Caco-2 (cell line): ENCODE results near the gene MACROH2A2. TPM values are rescaled to one million over a fixed set of nuclear protein-coding genes. Genes with fewer than 3 reads are reported as not detected.

Experiments
- BruUV-seq: library from RNA; stranded (reverse); fragments of 400-500 nt; replicated peaks from 2 replicates; lab custom pipeline; 2021; lab: Mats Ljungman, UMichigan
- CTCF ChIA-PET: fragments of 300-600 bp; sonication (Branson Sonifier 250); formaldehyde crosslinking; loops from one replicate; lab custom pipeline; 2022; ENCODE audit warnings: antibody characterized with exemption; lab: Charles Lee
- POLR2A ChIA-PET: fragments of 300-600 bp; sonication (Branson Sonifier 250); formaldehyde crosslinking; loops from one replicate; lab custom pipeline; 2022; ENCODE audit warnings: antibody characterized with exemption; lab: Charles Lee
- DNase-seq, 2 experiments: peaks; one replicate each; pipeline versions ENCODE4 v3.0.0 to v3.0.0-alpha.2; 2020 to 2022
- H3K27me3 ChIP-seq: replicated peaks from 2 replicates; pipeline ENCODE4 v1.6.0; 2011; ENCODE audit warnings: low read length; ENCODE audit not compliant: control insufficient read depth, insufficient read depth
- H3K36me3 ChIP-seq: 2 replicates; pipeline ENCODE4 v1.5.1; 2011; ENCODE audit warnings: low read length; ENCODE audit not compliant: control insufficient read depth, insufficient read depth
- H3K4me1 ChIP-seq: fragments of 250-450 bp; sonication (Bioruptor Pico); 2 replicates; pipeline ENCODE4 v1.5.1; 2020; ENCODE audit warnings: mild to moderate bottlenecking
- H3K4me3 ChIP-seq: 2 replicates; pipeline ENCODE4 v1.5.1; 2011; ENCODE audit warnings: low read depth, mild to moderate bottlenecking, control low read depth, low read length
- H3K9me3 ChIP-seq: fragments of 250-450 bp; sonication (Bioruptor Pico); 2 replicates; pipeline ENCODE4 v1.5.1; 2020; ENCODE audit warnings: mild to moderate bottlenecking, moderate library complexity
- H3K27ac Mint-ChIP-seq: one replicate; pipeline ENCODE4 v1.8.0; 2022; ENCODE audit warnings: mixed read lengths; ENCODE audit not compliant: unreplicated experiment
- H3K27me3 Mint-ChIP-seq: one replicate; pipeline ENCODE4 v1.8.0; 2022; ENCODE audit warnings: mixed read lengths; ENCODE audit not compliant: insufficient read depth, unreplicated experiment
- H3K36me3 Mint-ChIP-seq: one replicate; pipeline ENCODE4 v1.8.0; 2022; ENCODE audit warnings: mild to moderate bottlenecking, mixed read lengths; ENCODE audit not compliant: insufficient read depth, unreplicated experiment
- H3K4me1 Mint-ChIP-seq: one replicate; pipeline ENCODE4 v1.8.0; 2022; ENCODE audit warnings: low read depth, mixed read lengths; ENCODE audit not compliant: unreplicated experiment
- H3K4me3 Mint-ChIP-seq: one replicate; pipeline ENCODE4 v1.8.0; 2022; ENCODE audit warnings: mild to moderate bottlenecking, moderate library complexity, mixed read lengths; ENCODE audit not compliant: unreplicated experiment
- H3K9me3 Mint-ChIP-seq: one replicate; pipeline ENCODE4 v1.8.0; 2022; ENCODE audit warnings: mixed read lengths; ENCODE audit not compliant: unreplicated experiment
- CTCF ChIP-seq, 2 experiments: fragments of 200-600 bp in 1 of 2; IDR thresholded peaks; 1 replicate in 1 of 2; 2 replicates in 1 of 2; pipeline versions ENCODE4 v1.5.1 to v1.8.0; 2011 to 2022; ENCODE audit warnings: antibody characterized with exemption in 1 of 2, control low read depth in 1 of 2, inconsistent platforms in 1 of 2, low read depth in 1 of 2, low read length in 1 of 2, mild to moderate bottlenecking in 1 of 2, moderate library complexity in 1 of 2; ENCODE audit not compliant: insufficient read depth in 1 of 2, severe bottlenecking in 1 of 2, unreplicated experiment in 1 of 2
- intact Hi-C: fragments of 100-400 bp; cut with micrococcal nuclease; formaldehyde crosslinking; loops from one replicate; pipeline ENCODE4 v1.10.0; 2022; ENCODE audit not compliant: unreplicated experiment
- total RNA-seq: library from RNA; stranded (reverse); gene quantifications from 2 replicates; pipeline ENCODE4 v1.2.3, GENCODE V29; 2022

The MACROH2A2 gene
- total RNA-seq, 1 experiment from 2014 or later: 6.1 TPM

GRCh38 chr10:70048030-70048723 is 4.5 kb upstream of the MACROH2A2 start:
- Histone ChIP-seq H3K4me3 (no peak overlapping the region), H3K9me3 (peaks cover 6% of the 10 kb centered on the region), H3K36me3 (no peaks in the 10 kb centered on the region), H3K4me1 (peaks cover 8% of the 10 kb centered on the region; the same call in 1 of the 2 replicates), H3K27me3 (peaks cover 6% of the 10 kb centered on the region)
- no peaks in the 10 kb centered on the region for H3K36me3 Mint-ChIP-seq
- H3K27ac Mint-ChIP-seq: no peak overlapping the region
- H3K4me3 Mint-ChIP-seq: no peak overlapping the region
- no peak for DNase-seq
- no peak for TF ChIP-seq CTCF (IDR thresholded peaks at IDR 0.05; ENCODE audit: insufficient read depth in 1 of 2, low read depth in 1 of 2, low read length in 1 of 2, severe bottlenecking in 1 of 2, unreplicated experiment in 1 of 2)
- intact Hi-C loops: no loop called here
- POLR2A ChIA-PET: no interaction called here
- H3K27me3 Mint-ChIP-seq: peaks cover 17% of the 10 kb centered on the region
- H3K4me1 Mint-ChIP-seq: peaks cover 8% of the 10 kb centered on the region
- BruUV-seq: no TSS peak
- CTCF ChIA-PET: no interaction called here
- H3K9me3 Mint-ChIP-seq: no peaks in the 10 kb centered on the region

- H3K4me1 Mint-ChIP-seq: peaks cover 8% of the 10 kb centered on the region
- H3K4me3 ChIP-seq: no peak overlapping the region
- H3K27ac Mint-ChIP-seq: no peak overlapping the region
- no peak for TF ChIP-seq CTCF (IDR thresholded peaks at IDR 0.05; ENCODE audit: insufficient read depth in 1 of 2, low read depth in 1 of 2, low read length in 1 of 2, severe bottlenecking in 1 of 2, unreplicated experiment in 1 of 2)
- BruUV-seq: no TSS peak
- peaks cover 10% of the 10 kb centered on the region for H3K27me3 ChIP-seq
- peaks cover 40% of the 10 kb centered on the region for H3K27me3 Mint-ChIP-seq
- no peak overlapping the region for H3K4me3 Mint-ChIP-seq
- POLR2A ChIA-PET: interaction anchor here (0.7 kb wide), 1 partner anchor 104 kb away, joined by 3 read pairs; no protein-coding TSS in a partner anchor
- H3K9me3 Mint-ChIP-seq: no peaks in the 10 kb centered on the region
- intact Hi-C loops: no loop called here
- H3K36me3 ChIP-seq: no peaks in the 10 kb centered on the region
- no peaks in the 10 kb centered on the region for H3K9me3 ChIP-seq
- H3K4me1 ChIP-seq: peaks cover 13% of the 10 kb centered on the region; the same call in 1 of the 2 replicates
- CTCF ChIA-PET: interaction anchor here (1.0 kb wide), 1 partner anchor 95 kb away, joined by 5 read pairs; the partner anchor contains the start of gene TYSND1
- no peak for DNase-seq
- no peaks in the 10 kb centered on the region for H3K36me3 Mint-ChIP-seq
Observed at GRCh38 chr10:70051848-70052247, 798 bp upstream of the MACROH2A2 start.

- CTCF ChIA-PET: interaction anchor here (1.0 kb wide), 1 partner anchor 93 kb away, joined by 5 read pairs; the partner anchor contains the start of gene TYSND1
- no peaks in the 10 kb centered on the region for H3K36me3 ChIP-seq
- peak overlapping the region; percentile 82 for H3K4me3 Mint-ChIP-seq
- no peaks in the 10 kb centered on the region for H3K9me3 ChIP-seq
- POLR2A ChIA-PET: no interaction called here
- TF ChIP-seq CTCF (IDR thresholded peaks at IDR 0.05; ENCODE audit: insufficient read depth in 1 of 2, low read depth in 1 of 2, low read length in 1 of 2, severe bottlenecking in 1 of 2, unreplicated experiment in 1 of 2): no peak
- H3K4me3 ChIP-seq: peak overlapping the region; percentile 41
- DNase-seq: peak in 1 of 2 experiments; percentile 45
- intact Hi-C loops: no loop called here
- peaks cover 40% of the 10 kb centered on the region for H3K27me3 Mint-ChIP-seq
- no peaks in the 10 kb centered on the region for H3K9me3 Mint-ChIP-seq
- H3K4me1 Mint-ChIP-seq: peaks cover 8% of the 10 kb centered on the region
- H3K36me3 Mint-ChIP-seq: no peaks in the 10 kb centered on the region
- H3K27me3 ChIP-seq: peaks cover 10% of the 10 kb centered on the region
- H3K27ac Mint-ChIP-seq: no peak overlapping the region
- no TSS peak for BruUV-seq
- H3K4me1 ChIP-seq: peaks cover 13% of the 10 kb centered on the region; the same call in 1 of the 2 replicates
Observed at GRCh38 chr10:70053218-70053840, 683 bp downstream of the MACROH2A2 start.
